Glutamatergic neuron (in vitro differentiated cells): ENCODE measurements around the gene STYX. TPM values are rescaled to one million over a fixed set of nuclear protein-coding genes. Genes with fewer than 3 reads are reported as not detected.

Experiments used
- DNase-seq: peaks from one replicate; pipeline ENCODE4 v3.0.0; 2022
- H3K27ac Mint-ChIP-seq: one replicate; pipeline ENCODE4 v1.8.0; 2020; ENCODE audit warnings: mild to moderate bottlenecking, mixed read lengths, inconsistent platforms; ENCODE audit not compliant: unreplicated experiment
- H3K27me3 Mint-ChIP-seq: one replicate; pipeline ENCODE4 v1.8.0; 2020; ENCODE audit warnings: mild to moderate bottlenecking, moderate library complexity, mixed read lengths, inconsistent platforms; ENCODE audit not compliant: unreplicated experiment
- H3K36me3 Mint-ChIP-seq: one replicate; pipeline ENCODE4 v1.8.0; 2020; ENCODE audit warnings: mild to moderate bottlenecking, mixed read lengths, inconsistent platforms; ENCODE audit not compliant: unreplicated experiment
- H3K4me1 Mint-ChIP-seq: one replicate; pipeline ENCODE4 v1.8.0; 2020; ENCODE audit warnings: mild to moderate bottlenecking, low read depth, mixed read lengths, inconsistent platforms; ENCODE audit not compliant: unreplicated experiment
- H3K4me3 Mint-ChIP-seq: one replicate; pipeline ENCODE4 v1.8.0; 2020; ENCODE audit warnings: mild to moderate bottlenecking, mixed read lengths, inconsistent platforms; ENCODE audit not compliant: unreplicated experiment
- H3K9me3 Mint-ChIP-seq: one replicate; pipeline ENCODE4 v1.8.0; 2020; ENCODE audit warnings: mild to moderate bottlenecking, moderate library complexity, mixed read lengths, inconsistent platforms; ENCODE audit not compliant: unreplicated experiment
- total RNA-seq: library from RNA; stranded (reverse); fragmentation: NEBNext Ultra II Directional; extraction: Animal tissue kit (Norgen Biotek cat#: 25700); gene quantifications from one replicate; pipeline ENCODE4 v1.2.1, GENCODE V29; 2021; ENCODE audit not compliant: unreplicated experiment
- TF ChIP-seq, protein P1 (sequence below): fragments of 200-600 bp; sonication (generic); IDR thresholded peaks from one replicate; pipeline ENCODE4 v1.5.0; 2021; ENCODE audit not compliant: partially characterized antibody, unreplicated experiment

Gene STYX
- total RNA-seq, 1 donor from 2014 or later = 5.5 TPM

DNA sequence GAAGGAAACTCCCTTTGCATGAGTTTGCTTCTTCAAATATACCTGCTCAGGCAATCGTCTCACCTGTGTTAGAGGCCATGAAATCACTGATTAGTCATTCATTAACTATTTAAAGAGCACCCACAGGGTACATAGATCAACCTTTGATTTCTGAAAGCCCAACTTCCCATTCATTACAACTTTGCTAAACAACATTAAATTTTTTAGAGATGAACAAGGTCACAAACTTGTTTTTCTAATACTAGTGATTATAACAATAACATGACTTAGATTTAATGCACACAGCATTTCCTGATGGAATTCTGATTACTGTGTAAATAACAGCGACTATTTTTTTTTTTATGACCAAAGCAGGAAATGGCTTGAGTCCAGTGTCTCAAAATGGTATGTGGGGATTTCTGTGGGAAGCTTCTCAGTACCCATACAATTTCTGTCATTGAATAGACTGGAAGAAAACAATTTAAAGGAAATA lies 29.2 kb upstream of the STYX start:
- Mint-ChIP-seq H3K4me3 (no peak overlapping the region), H3K9me3 (peaks cover 1% of the 10 kb centered on the region), H3K27ac (no peak overlapping the region), H3K4me1 (no peaks in the 10 kb centered on the region), H3K36me3 (peaks cover 4% of the 10 kb centered on the region), H3K27me3 (peaks cover 1% of the 10 kb centered on the region)
- TF ChIP-seq, protein P1, sequence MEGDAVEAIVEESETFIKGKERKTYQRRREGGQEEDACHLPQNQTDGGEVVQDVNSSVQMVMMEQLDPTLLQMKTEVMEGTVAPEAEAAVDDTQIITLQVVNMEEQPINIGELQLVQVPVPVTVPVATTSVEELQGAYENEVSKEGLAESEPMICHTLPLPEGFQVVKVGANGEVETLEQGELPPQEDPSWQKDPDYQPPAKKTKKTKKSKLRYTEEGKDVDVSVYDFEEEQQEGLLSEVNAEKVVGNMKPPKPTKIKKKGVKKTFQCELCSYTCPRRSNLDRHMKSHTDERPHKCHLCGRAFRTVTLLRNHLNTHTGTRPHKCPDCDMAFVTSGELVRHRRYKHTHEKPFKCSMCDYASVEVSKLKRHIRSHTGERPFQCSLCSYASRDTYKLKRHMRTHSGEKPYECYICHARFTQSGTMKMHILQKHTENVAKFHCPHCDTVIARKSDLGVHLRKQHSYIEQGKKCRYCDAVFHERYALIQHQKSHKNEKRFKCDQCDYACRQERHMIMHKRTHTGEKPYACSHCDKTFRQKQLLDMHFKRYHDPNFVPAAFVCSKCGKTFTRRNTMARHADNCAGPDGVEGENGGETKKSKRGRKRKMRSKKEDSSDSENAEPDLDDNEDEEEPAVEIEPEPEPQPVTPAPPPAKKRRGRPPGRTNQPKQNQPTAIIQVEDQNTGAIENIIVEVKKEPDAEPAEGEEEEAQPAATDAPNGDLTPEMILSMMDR = no peak
- DNase-seq = no peak

DNA sequence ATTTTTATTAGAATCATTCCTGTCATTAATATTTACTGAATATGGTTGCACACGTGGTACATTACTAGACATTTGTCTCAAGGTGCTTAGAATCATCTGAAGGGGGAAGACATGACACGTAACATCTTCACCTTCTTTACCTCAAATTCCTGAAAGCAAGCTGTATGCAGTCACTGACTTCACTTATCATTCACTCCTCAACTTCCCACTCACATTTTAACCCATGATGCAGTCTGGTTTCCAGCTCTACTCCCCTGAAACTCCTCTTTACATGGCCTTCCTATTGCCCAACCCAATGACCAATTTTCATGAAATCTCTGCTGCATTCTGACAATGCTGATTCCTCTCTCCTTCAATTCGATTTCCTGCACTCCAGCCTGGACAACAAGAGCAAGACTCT lies 28.7 kb upstream of the STYX start:
- H3K4me1 Mint-ChIP-seq = no peaks in the 10 kb centered on the region
- TF ChIP-seq, protein P1 = no peak
- no peak for DNase-seq
- H3K27ac Mint-ChIP-seq = no peak overlapping the region
- no peak overlapping the region for H3K4me3 Mint-ChIP-seq
- peaks cover 1% of the 10 kb centered on the region for H3K9me3 Mint-ChIP-seq
- H3K36me3 Mint-ChIP-seq = no peaks in the 10 kb centered on the region
- no peaks in the 10 kb centered on the region for H3K27me3 Mint-ChIP-seq

DNA sequence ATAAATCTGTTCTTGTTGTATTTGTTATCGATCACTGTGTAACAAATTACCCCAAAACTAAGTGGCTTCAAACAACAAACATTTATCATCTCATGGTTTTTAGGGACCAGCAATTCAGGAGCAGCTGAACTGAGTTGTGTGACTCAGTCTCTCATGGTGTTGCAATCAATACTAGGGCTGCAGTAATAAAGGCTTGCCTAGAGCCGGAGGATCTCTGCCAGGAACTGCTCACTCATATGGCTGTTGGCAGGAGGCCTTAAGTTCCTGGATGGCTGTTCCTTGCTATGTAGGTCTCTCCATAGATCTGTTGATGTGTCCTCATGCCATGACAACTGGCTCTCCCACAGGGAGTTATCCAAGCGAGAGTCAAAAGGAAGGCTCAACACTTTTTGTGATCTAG lies 26.7 kb upstream of the STYX start:
- TF ChIP-seq, protein P1 = no peak
- DNase-seq = no peak
- H3K36me3 Mint-ChIP-seq = no peaks in the 10 kb centered on the region
- H3K4me3 Mint-ChIP-seq = no peak overlapping the region
- peaks cover 4% of the 10 kb centered on the region for H3K4me1 Mint-ChIP-seq
- no peak overlapping the region for H3K27ac Mint-ChIP-seq
- peaks cover 8% of the 10 kb centered on the region for H3K9me3 Mint-ChIP-seq
- H3K27me3 Mint-ChIP-seq = no peaks in the 10 kb centered on the region

DNA sequence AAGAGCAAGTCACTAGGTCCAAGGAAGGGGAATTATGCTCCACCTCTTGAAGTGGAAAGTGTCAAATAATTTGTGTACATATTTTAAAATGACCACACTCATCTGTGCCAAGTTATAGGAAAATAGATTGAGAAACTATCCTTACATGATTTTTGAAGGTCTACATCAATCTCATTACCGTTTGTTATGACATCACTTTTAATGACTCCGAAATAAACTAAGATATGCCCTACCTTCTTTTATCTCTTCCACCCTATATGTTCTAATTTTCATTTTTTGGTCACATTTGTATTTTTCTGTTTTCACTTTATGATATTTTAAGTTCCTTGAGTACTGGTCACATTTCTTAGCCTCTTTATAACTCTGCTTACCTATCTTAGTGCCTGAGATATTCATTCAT lies 26.3 kb upstream of the STYX start:
- peaks cover 6% of the 10 kb centered on the region for H3K4me1 Mint-ChIP-seq
- no peak overlapping the region for H3K4me3 Mint-ChIP-seq
- DNase-seq = no peak
- peaks cover 8% of the 10 kb centered on the region for H3K9me3 Mint-ChIP-seq
- no peaks in the 10 kb centered on the region for H3K27me3 Mint-ChIP-seq
- TF ChIP-seq, protein P1 = no peak
- H3K27ac Mint-ChIP-seq = no peak overlapping the region
- no peaks in the 10 kb centered on the region for H3K36me3 Mint-ChIP-seq

DNA sequence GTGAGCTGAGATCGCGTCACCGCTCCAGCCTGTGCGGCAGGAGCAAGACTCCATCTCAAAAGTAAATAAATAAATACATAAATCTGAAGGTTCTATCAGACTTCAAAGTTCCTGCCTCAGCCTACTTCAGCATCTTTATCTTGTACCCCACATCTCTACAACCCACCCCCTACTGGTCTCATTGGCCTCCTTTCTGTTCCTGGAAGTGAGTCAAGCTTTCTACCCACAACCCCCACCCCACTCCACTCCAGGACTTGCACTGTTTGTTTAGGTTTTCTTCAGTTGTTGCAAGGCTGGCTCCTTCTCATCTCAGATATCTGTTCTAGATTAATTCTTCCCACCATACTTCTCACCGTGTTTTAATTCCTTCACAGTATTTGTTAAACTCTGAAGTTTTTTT lies 23.7 kb upstream of the STYX start:
- H3K36me3 Mint-ChIP-seq = no peaks in the 10 kb centered on the region
- peak overlapping the region; percentile 100 for H3K4me3 Mint-ChIP-seq
- no peaks in the 10 kb centered on the region for H3K27me3 Mint-ChIP-seq
- TF ChIP-seq, protein P1 = no peak
- peaks cover 8% of the 10 kb centered on the region for H3K9me3 Mint-ChIP-seq
- H3K4me1 Mint-ChIP-seq = peaks cover 7% of the 10 kb centered on the region
- peak overlapping the region; percentile 98 for H3K27ac Mint-ChIP-seq
- no peak for DNase-seq
